Natural killer cell treated with Interleukin-12 subunit alpha and Interleukin-12 subunit beta and Interleukin-15 and Interleukin-18, amount 100 ng/mL, for 72 hours (primary cell): ENCODE measurements around the gene KLHL25. TPM values are rescaled to one million over a fixed set of nuclear protein-coding genes. Genes with fewer than 3 reads are reported as not detected.
"Not testable (repeated sequence)": the region's sequence is repeated elsewhere in the genome, so short reads cannot be mapped to it uniquely, and the experiment has no call there.

ENCODE experiments used
- ATAC-seq, 2 donors: fragments of 150-1000 bp; cut with Tn5 transposase in 1 of 2; sonication (Bioruptor Pico), chemical (Tn5 transposase) in 1 of 2; 2 replicates each; pipeline ENCODE4 v1.10.0; 2021
- DNase-seq: peaks from one replicate; pipeline ENCODE4 v3.0.0; 2022; ENCODE audit warnings: low spot score
- H3K27ac Mint-ChIP-seq, 2 donors: 1 replicate in 1 of 2; 2 replicates in 1 of 2; pipeline ENCODE4 v1.8.0; 2022; ENCODE audit warnings: mixed read lengths in 2 of 2, mild to moderate bottlenecking in 1 of 2, moderate library complexity in 1 of 2
- H3K27me3 Mint-ChIP-seq, 2 donors: 1 replicate in 1 of 2; 2 replicates in 1 of 2; pipeline ENCODE4 v1.8.0; 2022; ENCODE audit warnings: mixed read lengths in 2 of 2
- H3K36me3 Mint-ChIP-seq: one replicate; pipeline ENCODE4 v1.8.0; 2022; ENCODE audit warnings: mixed read lengths
- H3K4me1 Mint-ChIP-seq, 2 donors: 1 replicate in 1 of 2; 2 replicates in 1 of 2; pipeline ENCODE4 v1.8.0; 2022; ENCODE audit warnings: low read depth in 2 of 2, mixed read lengths in 2 of 2, mild to moderate bottlenecking in 1 of 2
- H3K4me3 Mint-ChIP-seq: one replicate; pipeline ENCODE4 v1.8.0; 2022; ENCODE audit warnings: mixed read lengths
- H3K9me3 Mint-ChIP-seq: 2 replicates; pipeline ENCODE4 v1.8.0; 2022; ENCODE audit warnings: mixed read lengths
- total RNA-seq, 2 donors: library from RNA; stranded (reverse); gene quantifications; one replicate each; pipeline ENCODE4 v1.2.3, GENCODE V29; 2022

The KLHL25 gene
- total RNA-seq, 2 donors from 2014 or later: 4.7 to 8.5 TPM

GRCh38 chr15:85826756-85827515, 32.2 kb upstream of the KLHL25 start:
- Mint-ChIP-seq H3K4me1 (no peaks in the 10 kb centered on the region), H3K27me3 (peaks cover 0 to 3% of the 10 kb centered on the region in 2 donors), H3K36me3 (no peaks in the 10 kb centered on the region), H3K9me3 (no peaks in the 10 kb centered on the region), H3K4me3 (no peak overlapping the region), H3K27ac (no peak overlapping the region)
- DNase-seq (no peak), ATAC-seq (no peak)

- Mint-ChIP-seq H3K9me3 (no peaks in the 10 kb centered on the region), H3K4me1 (no peaks in the 10 kb centered on the region), H3K27me3 (peaks cover 0 to 4% of the 10 kb centered on the region in 2 donors), H3K27ac (no peak overlapping the region), H3K4me3 (no peak overlapping the region), H3K36me3 (no peaks in the 10 kb centered on the region)
- ATAC-seq: no peak
- DNase-seq: no peak
Measured at GRCh38 chr15:85825719-85826118, 31.0 kb upstream of the KLHL25 start.

DNA sequence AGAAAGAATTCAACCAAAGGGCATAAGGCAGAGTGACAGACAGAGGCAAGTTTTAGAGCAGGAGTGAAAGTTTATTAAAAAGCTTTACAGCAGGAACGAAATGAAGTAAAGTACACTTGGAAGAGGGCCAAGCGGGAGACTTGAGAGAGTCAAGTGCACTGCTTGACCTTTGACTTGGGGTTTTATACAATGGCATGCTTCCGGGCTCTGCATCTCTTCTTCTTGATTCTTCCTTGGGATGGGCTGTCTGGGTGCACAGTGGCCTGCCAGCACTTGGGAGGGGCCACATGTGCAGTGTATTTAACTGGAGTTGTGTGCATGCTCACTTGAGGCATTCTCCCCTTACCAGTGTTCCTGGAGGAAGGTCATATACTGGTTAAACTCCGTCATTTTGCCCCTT, 30.4 kb upstream of the KLHL25 start:
- DNase-seq: no peak
- Mint-ChIP-seq H3K36me3 (no peaks in the 10 kb centered on the region), H3K4me3 (no peak overlapping the region), H3K27me3 (peaks cover 0 to 4% of the 10 kb centered on the region in 2 donors), H3K9me3 (no peaks in the 10 kb centered on the region), H3K27ac (no peak overlapping the region), H3K4me1 (no peaks in the 10 kb centered on the region)
- no peak for ATAC-seq

GRCh38 chr15:85821545-85821944, 26.8 kb upstream of the KLHL25 start:
- Mint-ChIP-seq H3K27ac (no peak overlapping the region), H3K27me3 (peaks cover 7 to 12% of the 10 kb centered on the region in 2 donors), H3K36me3 (no peaks in the 10 kb centered on the region), H3K4me3 (no peak overlapping the region), H3K9me3 (no peaks in the 10 kb centered on the region), H3K4me1 (no peaks in the 10 kb centered on the region)
- no peak for DNase-seq
- ATAC-seq: no peak

- Mint-ChIP-seq H3K36me3 (no peaks in the 10 kb centered on the region), H3K4me1 (no peaks in the 10 kb centered on the region), H3K9me3 (no peaks in the 10 kb centered on the region), H3K27ac (no peak overlapping the region), H3K4me3 (no peak overlapping the region), H3K27me3 (peaks cover 7 to 12% of the 10 kb centered on the region in 2 donors)
- no peak for DNase-seq
- ATAC-seq: no peak
Measured at GRCh38 chr15:85819938-85820337, 25.2 kb upstream of the KLHL25 start.

DNA sequence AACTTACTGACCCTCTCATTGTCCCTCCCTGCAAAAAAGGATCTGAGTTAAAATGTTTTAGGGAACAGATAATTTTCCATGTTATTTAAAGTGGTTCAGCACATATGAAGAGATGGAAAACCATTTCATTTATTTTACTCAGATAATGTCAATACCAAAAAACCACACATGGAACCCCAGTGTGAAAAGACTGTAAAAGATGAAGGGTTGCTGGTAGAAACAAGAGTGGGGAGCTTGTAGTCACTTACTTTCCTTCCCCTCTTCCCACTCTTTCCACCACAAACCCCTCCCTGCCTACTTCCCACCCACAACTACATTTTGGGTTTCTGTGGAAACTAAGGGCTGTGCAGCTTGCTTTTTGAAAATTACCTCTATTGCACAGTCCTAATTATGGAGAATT, 18.5 kb upstream of the KLHL25 start:
- peaks cover 0 to 7% of the 10 kb centered on the region in 2 donors for H3K27me3 Mint-ChIP-seq
- DNase-seq (no peak), ATAC-seq (no peak)
- no peaks in the 10 kb centered on the region for H3K36me3 Mint-ChIP-seq
- H3K9me3 Mint-ChIP-seq: no peaks in the 10 kb centered on the region
- H3K4me3 Mint-ChIP-seq: no peak overlapping the region
- H3K27ac Mint-ChIP-seq: no peak overlapping the region
- peaks cover 0 to 3% of the 10 kb centered on the region in 2 donors for H3K4me1 Mint-ChIP-seq

GRCh38 chr15:85810075-85810474, 15.3 kb upstream of the KLHL25 start:
- Mint-ChIP-seq H3K27me3 (no peaks in the 10 kb centered on the region), H3K36me3 (no peaks in the 10 kb centered on the region), H3K4me1 (peaks cover 0 to 3% of the 10 kb centered on the region in 2 donors), H3K9me3 (no peaks in the 10 kb centered on the region), H3K4me3 (no peak overlapping the region), H3K27ac (no peak overlapping the region)
- ATAC-seq: no peak
- no peak for DNase-seq

- Mint-ChIP-seq H3K9me3 (no peaks in the 10 kb centered on the region), H3K4me3 (no peak overlapping the region), H3K4me1 (no peaks in the 10 kb centered on the region), H3K36me3 (no peaks in the 10 kb centered on the region), H3K27me3 (peaks cover 0 to 2% of the 10 kb centered on the region in 2 donors), H3K27ac (no peak overlapping the region)
- ATAC-seq (no peak), DNase-seq (no peak)
Measured at GRCh38 chr15:85805420-85805819, 10.7 kb upstream of the KLHL25 start.

DNA sequence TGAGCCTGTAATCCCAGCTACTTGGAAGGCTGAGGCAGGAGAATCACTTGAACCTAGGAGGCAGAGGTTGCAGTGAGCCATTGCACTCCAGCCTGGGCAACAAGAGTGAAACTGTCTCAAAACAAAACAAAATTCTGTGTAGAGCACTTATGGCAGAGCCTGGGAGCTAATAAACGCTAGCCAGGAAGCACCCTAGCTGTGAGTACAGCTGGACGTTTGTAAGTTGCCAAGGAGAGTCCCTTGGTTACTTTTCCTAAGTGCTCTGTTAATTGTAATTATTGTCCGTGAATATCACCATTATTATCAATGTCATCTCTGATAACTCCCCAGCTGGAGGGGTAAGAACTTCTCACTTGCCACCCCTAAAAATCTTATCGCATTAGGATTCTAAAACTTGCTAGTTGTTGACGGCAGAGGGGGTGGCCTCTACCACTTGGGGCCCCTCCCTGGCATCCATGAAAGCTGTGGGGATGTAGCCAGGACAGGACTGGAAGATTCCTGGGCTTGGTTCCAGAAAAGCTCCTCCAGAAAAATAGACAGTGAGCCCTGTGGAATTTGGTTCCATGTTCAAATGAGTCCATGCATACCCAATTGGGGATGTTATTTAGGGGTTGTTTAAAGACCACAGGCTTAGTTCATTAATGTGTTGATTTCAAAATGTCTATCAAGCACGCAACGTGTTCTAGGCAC, 9.9 kb upstream of the KLHL25 start:
- no peaks in the 10 kb centered on the region for H3K9me3 Mint-ChIP-seq
- H3K4me1 Mint-ChIP-seq: no peaks in the 10 kb centered on the region
- H3K27me3 Mint-ChIP-seq: peaks cover 0 to 3% of the 10 kb centered on the region in 2 donors
- no peaks in the 10 kb centered on the region for H3K36me3 Mint-ChIP-seq
- no peak for ATAC-seq
- no peak for DNase-seq
- H3K4me3 Mint-ChIP-seq: no peak overlapping the region
- no peak overlapping the region for H3K27ac Mint-ChIP-seq

GRCh38 chr15:85802617-85803016, 7.9 kb upstream of the KLHL25 start:
- not testable (repeated sequence) for H3K27ac Mint-ChIP-seq, H3K9me3 Mint-ChIP-seq, H3K4me3 Mint-ChIP-seq, H3K36me3 Mint-ChIP-seq, DNase-seq, ATAC-seq, H3K4me1 Mint-ChIP-seq
- peaks cover 3 to 11% of the 10 kb centered on the region in 2 donors for H3K27me3 Mint-ChIP-seq

DNA sequence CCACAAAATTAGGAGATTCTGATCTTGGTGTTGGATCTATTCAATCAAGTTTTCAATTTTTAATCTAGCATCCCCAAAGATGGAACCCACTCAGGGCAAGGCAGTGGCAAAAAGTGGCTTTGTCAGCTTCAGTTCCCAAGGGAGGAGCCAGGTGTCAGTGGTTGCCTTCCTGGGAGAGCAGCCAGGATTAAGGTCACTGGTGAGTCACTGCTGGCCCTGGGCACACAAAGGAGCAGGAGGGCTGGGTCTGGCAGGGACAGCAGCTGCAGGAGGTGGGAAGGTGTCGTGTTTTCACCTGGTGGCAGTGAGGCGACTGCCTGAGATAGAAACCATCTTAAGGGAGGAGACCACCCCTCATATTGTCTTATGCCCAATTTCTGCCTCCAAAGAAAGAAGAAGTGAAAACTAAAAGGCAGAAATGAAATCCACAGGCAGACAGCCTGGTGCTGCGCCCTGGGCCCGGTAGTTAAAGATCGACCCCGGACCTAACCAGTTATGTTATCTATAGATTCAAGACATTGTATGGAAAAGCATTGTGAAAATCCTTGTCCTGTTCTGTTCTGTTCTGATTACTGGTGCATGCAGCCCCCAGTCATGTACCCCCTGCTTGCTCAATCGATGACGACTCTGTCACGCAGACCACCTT, 5.9 kb upstream of the KLHL25 start:
- Mint-ChIP-seq H3K27ac (no peak overlapping the region), H3K27me3 (peaks cover 4 to 11% of the 10 kb centered on the region in 2 donors), H3K9me3 (no peaks in the 10 kb centered on the region), H3K4me3 (no peak overlapping the region), H3K36me3 (no peaks in the 10 kb centered on the region), H3K4me1 (peaks cover 4% of the 10 kb centered on the region in 2 donors)
- ATAC-seq (no peak), DNase-seq (no peak)

DNA sequence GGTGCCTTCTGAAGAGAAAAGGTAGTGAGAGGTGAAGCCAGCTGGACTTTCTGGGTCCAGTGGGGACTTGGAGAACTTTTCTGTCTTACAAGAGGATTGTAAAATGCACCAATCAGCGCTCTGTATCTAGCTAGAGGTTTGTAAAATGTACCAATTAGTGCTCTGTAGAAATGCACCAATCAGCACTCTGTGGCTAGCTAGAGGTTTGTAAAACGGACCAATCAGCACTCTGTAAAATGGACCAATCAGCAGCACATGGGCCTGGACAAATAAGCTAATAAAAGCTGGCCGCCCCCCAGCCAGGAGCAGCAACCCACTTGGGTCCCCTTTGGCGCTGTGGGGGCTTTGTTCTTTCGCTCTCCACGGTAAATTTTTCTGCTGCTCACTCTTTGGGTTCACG, 1.6 kb upstream of the KLHL25 start:
- Mint-ChIP-seq H3K4me1 (peaks cover 26 to 28% of the 10 kb centered on the region in 2 donors), H3K27me3 (peaks cover 11 to 12% of the 10 kb centered on the region in 2 donors), H3K4me3 (peak overlapping the region; percentile 92)
- H3K27ac Mint-ChIP-seq, H3K36me3 Mint-ChIP-seq, ATAC-seq, DNase-seq, H3K9me3 Mint-ChIP-seq: not testable (repeated sequence)

- peak overlapping the region; percentile 10 to 55 for H3K27ac Mint-ChIP-seq
- DNase-seq (no peak), ATAC-seq (no peak)
- H3K27me3 Mint-ChIP-seq: peaks cover 11 to 12% of the 10 kb centered on the region in 2 donors
- peaks cover 26 to 31% of the 10 kb centered on the region in 2 donors for H3K4me1 Mint-ChIP-seq
- H3K36me3 Mint-ChIP-seq: no peaks in the 10 kb centered on the region
- peak overlapping the region; percentile 92 for H3K4me3 Mint-ChIP-seq
- H3K9me3 Mint-ChIP-seq: no peaks in the 10 kb centered on the region
Measured at GRCh38 chr15:85795337-85796305, 896 bp upstream of the KLHL25 start.
